ENCODE measurements around the gene USP40. TPM values are rescaled to one million over a fixed set of nuclear protein-coding genes. Genes with fewer than 3 reads are reported as not detected.

The USP40 gene
- total and polyA plus RNA-seq, 4 experiments from 2014 or later: 4.4 to 21.6 (median 11.7) TPM

DNA sequence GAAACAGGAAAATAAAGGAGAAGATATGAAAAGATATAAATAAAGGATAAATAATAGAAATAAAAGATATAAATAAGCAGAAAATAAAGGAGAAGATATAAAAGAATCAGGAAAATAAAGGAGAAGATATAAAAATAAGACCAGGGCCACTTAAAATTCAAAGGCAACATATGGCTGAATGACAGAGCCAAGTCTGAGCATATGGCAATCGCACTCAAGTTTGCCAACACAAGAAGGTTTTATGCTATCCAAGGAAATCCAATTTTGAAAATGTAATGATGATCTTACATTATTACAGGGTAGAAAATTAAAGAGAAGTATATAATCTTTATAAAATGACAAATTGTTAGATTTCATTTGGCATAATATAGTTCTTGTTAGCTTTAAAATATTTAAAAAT, 33.6 kb downstream of the USP40 start:
- Histone ChIP-seq H3K4me1 (ENCODE audit: insufficient read depth, low read length) (no peaks in the 10 kb centered on the region), H3K4me3 (ENCODE audit: low read length in 2 of 2) (no peak overlapping the region), H3K27ac (ENCODE audit: low read depth, low read length) (no peak overlapping the region), H3K27me3 (ENCODE audit: insufficient read depth, low read length) (no peaks in the 10 kb centered on the region), H3K36me3 (ENCODE audit: insufficient read depth, low read length) (no peaks in the 10 kb centered on the region), H3K9me3 (ENCODE audit: control insufficient read depth in 1 of 2, low read length in 2 of 2) (no peaks in the 10 kb centered on the region)
- POLR2A ChIA-PET (ENCODE audit: partially characterized antibody): no interaction called here
- Mint-ChIP-seq H3K4me1 (no peaks in the 10 kb centered on the region), H3K4me3 (no peak overlapping the region), H3K27ac (no peak overlapping the region), H3K9me3 (no peaks in the 10 kb centered on the region), H3K36me3 (peaks cover 35 to 36% of the 10 kb centered on the region in 2 donors), H3K27me3 (no peaks in the 10 kb centered on the region)
- CTCF ChIA-PET (ENCODE audit: partially characterized antibody): no interaction called here
- intact Hi-C loops (cut with micrococcal nuclease): no loop called here
- DNase-seq: no peak

DNA sequence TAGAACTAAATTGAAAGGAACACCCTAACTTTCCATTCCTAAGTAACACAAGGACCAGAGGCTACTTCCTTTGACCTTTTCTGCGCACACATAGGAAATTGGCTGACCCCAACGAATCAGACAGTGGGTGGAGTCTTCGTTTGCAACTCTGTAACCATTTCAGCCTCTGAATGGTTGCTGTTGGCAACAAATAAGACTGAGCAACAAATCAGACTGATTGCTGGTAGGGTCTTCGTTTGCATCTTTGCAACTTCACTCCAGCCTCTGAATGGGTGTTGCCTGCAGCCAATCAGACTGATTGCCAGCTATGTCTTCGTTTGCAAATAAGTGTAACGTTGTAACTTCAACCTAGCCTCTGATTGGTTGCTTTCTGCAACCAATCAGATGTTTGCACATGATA, 34.6 kb downstream of the USP40 start:
- Histone ChIP-seq H3K9me3 (ENCODE audit: control insufficient read depth in 1 of 2, low read length in 2 of 2) (no peaks in the 10 kb centered on the region), H3K27me3 (ENCODE audit: insufficient read depth, low read length) (no peaks in the 10 kb centered on the region), H3K27ac (ENCODE audit: low read depth, low read length) (no peak overlapping the region), H3K4me1 (ENCODE audit: insufficient read depth, low read length) (no peaks in the 10 kb centered on the region), H3K4me3 (ENCODE audit: low read length in 2 of 2) (no peak overlapping the region), H3K36me3 (ENCODE audit: insufficient read depth, low read length) (no peaks in the 10 kb centered on the region)
- no peaks in the 10 kb centered on the region for H3K9me3 Mint-ChIP-seq
- CTCF ChIA-PET (ENCODE audit: partially characterized antibody): no interaction called here
- DNase-seq: no peak
- POLR2A ChIA-PET (ENCODE audit: partially characterized antibody): no interaction called here
- no peak overlapping the region for H3K4me3 Mint-ChIP-seq
- H3K36me3 Mint-ChIP-seq: peaks cover 32 to 35% of the 10 kb centered on the region in 2 donors
- intact Hi-C loops (cut with micrococcal nuclease): no loop called here
- no peaks in the 10 kb centered on the region for H3K27me3 Mint-ChIP-seq
- peak overlapping the region in 1 of 7 donors; percentile 29 for H3K27ac Mint-ChIP-seq
- no peaks in the 10 kb centered on the region for H3K4me1 Mint-ChIP-seq

DNA sequence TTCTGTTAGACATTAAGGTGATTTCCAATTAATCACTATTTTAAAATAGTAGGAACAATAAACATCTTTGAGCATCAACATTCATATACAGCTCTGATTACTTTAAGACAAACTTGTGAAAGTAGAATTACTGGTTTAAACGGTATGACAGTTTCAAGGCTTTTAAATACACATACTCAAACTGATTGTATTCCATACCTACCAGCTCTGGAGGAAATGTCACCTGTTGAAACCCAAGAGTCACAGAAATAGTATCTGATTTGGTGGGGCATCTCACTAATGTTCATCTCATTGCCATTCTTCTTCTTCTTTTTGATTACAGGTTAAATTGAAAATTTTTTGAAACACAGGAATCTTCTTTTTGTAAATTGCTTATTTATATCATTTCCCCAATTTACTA, 36.2 kb downstream of the USP40 start:
- Histone ChIP-seq H3K27me3 (ENCODE audit: insufficient read depth, low read length) (no peaks in the 10 kb centered on the region), H3K4me3 (ENCODE audit: low read length in 2 of 2) (no peak overlapping the region), H3K27ac (ENCODE audit: low read depth, low read length) (no peak overlapping the region), H3K36me3 (ENCODE audit: insufficient read depth, low read length) (no peaks in the 10 kb centered on the region), H3K4me1 (ENCODE audit: insufficient read depth, low read length) (no peaks in the 10 kb centered on the region), H3K9me3 (ENCODE audit: control insufficient read depth in 1 of 2, low read length in 2 of 2) (no peaks in the 10 kb centered on the region)
- CTCF ChIA-PET (ENCODE audit: partially characterized antibody): no interaction called here
- DNase-seq: no peak
- Mint-ChIP-seq H3K4me1 (no peaks in the 10 kb centered on the region), H3K27ac (no peak overlapping the region), H3K27me3 (no peaks in the 10 kb centered on the region), H3K4me3 (no peak overlapping the region), H3K36me3 (peaks cover 32 to 38% of the 10 kb centered on the region in 2 donors), H3K9me3 (no peaks in the 10 kb centered on the region)
- POLR2A ChIA-PET (ENCODE audit: partially characterized antibody): no interaction called here
- intact Hi-C loops (cut with micrococcal nuclease): no loop called here

DNA sequence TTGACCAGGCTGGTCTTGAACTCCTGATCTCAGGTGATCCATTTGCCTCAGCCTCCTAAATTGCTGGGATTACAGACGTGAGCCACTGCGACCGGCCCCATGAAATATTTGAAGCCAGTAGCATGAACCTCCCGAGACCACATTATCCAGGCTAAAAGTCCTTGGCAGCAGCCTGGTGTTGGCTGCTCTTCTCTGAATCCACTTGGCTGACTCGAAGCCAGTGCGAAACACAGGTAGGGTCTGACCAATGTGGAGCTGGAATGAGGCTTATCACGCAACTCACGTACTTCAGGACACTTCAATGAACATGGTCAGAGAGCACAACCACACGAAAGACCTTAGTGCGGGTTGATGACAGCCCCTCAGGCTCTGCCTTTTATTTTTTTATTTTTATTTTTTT, 38.4 kb downstream of the USP40 start:
- ChIA-PET POLR2A (ENCODE audit: partially characterized antibody) (no interaction called here), CTCF (ENCODE audit: partially characterized antibody) (no interaction called here)
- H3K36me3 Mint-ChIP-seq: peaks cover 31 to 43% of the 10 kb centered on the region in 2 donors
- H3K27ac Mint-ChIP-seq: no peak overlapping the region
- no peaks in the 10 kb centered on the region for H3K9me3 Mint-ChIP-seq
- no peak overlapping the region for H3K4me3 ChIP-seq (ENCODE audit: low read length in 2 of 2)
- no peak for DNase-seq
- no peak overlapping the region for H3K27ac ChIP-seq (ENCODE audit: low read depth, low read length)
- intact Hi-C loops (cut with micrococcal nuclease): no loop called here
- H3K4me1 ChIP-seq (ENCODE audit: insufficient read depth, low read length): no peaks in the 10 kb centered on the region
- no peaks in the 10 kb centered on the region for H3K27me3 ChIP-seq (ENCODE audit: insufficient read depth, low read length)
- no peaks in the 10 kb centered on the region for H3K9me3 ChIP-seq (ENCODE audit: control insufficient read depth in 1 of 2, low read length in 2 of 2)
- no peaks in the 10 kb centered on the region for H3K27me3 Mint-ChIP-seq
- H3K36me3 ChIP-seq (ENCODE audit: insufficient read depth, low read length): no peaks in the 10 kb centered on the region
- H3K4me1 Mint-ChIP-seq: no peaks in the 10 kb centered on the region
- no peak overlapping the region for H3K4me3 Mint-ChIP-seq

DNA sequence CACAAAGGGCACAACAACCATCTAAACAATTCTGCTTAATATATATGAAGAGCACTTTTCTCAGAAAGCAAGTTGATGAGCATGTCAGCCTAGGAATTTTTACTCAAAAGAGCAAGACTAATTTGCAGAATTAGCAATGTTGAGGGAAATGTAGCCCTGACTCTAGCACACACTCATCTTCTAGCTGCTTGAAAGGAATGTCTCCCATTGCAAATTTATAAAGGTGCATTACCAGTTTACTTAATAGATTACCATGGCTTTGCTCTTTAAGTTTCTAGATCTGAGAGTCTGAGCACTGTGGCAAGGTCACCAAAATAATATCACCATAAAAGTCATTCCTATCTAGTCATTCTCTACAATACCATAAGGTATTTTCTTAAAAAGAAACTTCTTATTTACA, 40.8 kb downstream of the USP40 start:
- Histone ChIP-seq H3K36me3 (ENCODE audit: insufficient read depth, low read length) (no peaks in the 10 kb centered on the region), H3K9me3 (ENCODE audit: control insufficient read depth in 1 of 2, low read length in 2 of 2) (no peaks in the 10 kb centered on the region), H3K4me3 (ENCODE audit: low read length in 2 of 2) (no peak overlapping the region), H3K4me1 (ENCODE audit: insufficient read depth, low read length) (no peaks in the 10 kb centered on the region), H3K27me3 (ENCODE audit: insufficient read depth, low read length) (no peaks in the 10 kb centered on the region), H3K27ac (ENCODE audit: low read depth, low read length) (no peak overlapping the region)
- ChIA-PET POLR2A (ENCODE audit: partially characterized antibody) (interaction anchor here (0.5 kb wide), 1 partner anchor 122 kb away, joined by 3 read pairs; no protein-coding TSS in a partner anchor), CTCF (ENCODE audit: partially characterized antibody) (no interaction called here)
- Mint-ChIP-seq H3K27ac (no peak overlapping the region), H3K36me3 (peaks cover 28 to 59% of the 10 kb centered on the region in 2 donors), H3K9me3 (no peaks in the 10 kb centered on the region), H3K4me1 (no peaks in the 10 kb centered on the region), H3K27me3 (no peaks in the 10 kb centered on the region), H3K4me3 (no peak overlapping the region)
- intact Hi-C loops (cut with micrococcal nuclease): no loop called here
- no peak for DNase-seq

DNA sequence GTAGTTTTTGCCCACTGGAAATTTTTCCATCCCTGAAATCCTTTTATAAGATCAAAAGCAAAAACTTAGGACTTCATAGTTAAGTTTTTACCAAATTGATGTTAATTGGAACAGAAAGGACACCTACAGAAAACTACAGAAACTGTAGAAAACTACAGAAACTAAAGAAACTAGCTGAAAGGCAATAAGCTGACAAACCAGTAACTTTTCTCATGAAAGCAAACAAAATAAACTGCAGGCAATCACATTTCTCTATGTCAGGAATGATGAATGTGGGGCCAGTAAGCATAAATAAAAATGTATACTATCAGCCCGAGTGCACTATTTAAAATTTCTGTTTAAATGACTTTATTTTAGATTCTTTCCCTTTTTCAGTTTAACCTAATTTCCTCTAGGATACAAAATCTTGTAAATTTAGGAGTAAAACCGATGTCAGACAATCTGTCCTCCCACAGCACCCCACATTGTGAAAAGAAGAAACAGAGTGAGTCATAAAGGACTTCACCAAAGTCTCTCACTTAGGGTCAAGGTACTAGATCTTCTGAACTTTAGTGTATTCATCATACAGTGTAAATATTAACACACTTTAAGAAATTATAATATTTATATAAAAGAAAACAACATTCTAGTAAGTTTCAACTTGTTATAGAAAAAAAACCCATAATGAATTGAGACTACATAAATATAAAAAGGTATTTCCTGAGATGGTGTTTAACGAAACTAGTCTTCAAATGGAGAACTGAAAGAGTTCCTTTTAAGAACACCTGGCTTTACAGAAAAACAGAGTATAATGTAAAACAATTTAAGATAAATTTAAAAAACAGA, 46.6 kb downstream of the USP40 start:
- peaks cover 40 to 52% of the 10 kb centered on the region in 2 donors for H3K36me3 Mint-ChIP-seq
- H3K27me3 Mint-ChIP-seq: no peaks in the 10 kb centered on the region
- H3K4me3 Mint-ChIP-seq: no peak overlapping the region
- CTCF ChIA-PET (ENCODE audit: partially characterized antibody): no interaction called here
- H3K27me3 ChIP-seq (ENCODE audit: insufficient read depth, low read length): no peaks in the 10 kb centered on the region
- H3K9me3 Mint-ChIP-seq: no peaks in the 10 kb centered on the region
- no peaks in the 10 kb centered on the region for H3K36me3 ChIP-seq (ENCODE audit: insufficient read depth, low read length)
- no peak overlapping the region for H3K27ac ChIP-seq (ENCODE audit: low read depth, low read length)
- H3K4me3 ChIP-seq (ENCODE audit: low read length in 2 of 2): no peak overlapping the region
- POLR2A ChIA-PET (ENCODE audit: partially characterized antibody): no interaction called here
- no peak overlapping the region for H3K27ac Mint-ChIP-seq
- no peaks in the 10 kb centered on the region for H3K9me3 ChIP-seq (ENCODE audit: control insufficient read depth in 1 of 2, low read length in 2 of 2)
- H3K4me1 Mint-ChIP-seq: no peaks in the 10 kb centered on the region
- intact Hi-C loops (cut with micrococcal nuclease): no loop called here
- no peaks in the 10 kb centered on the region for H3K4me1 ChIP-seq (ENCODE audit: insufficient read depth, low read length)
- no peak for DNase-seq

DNA sequence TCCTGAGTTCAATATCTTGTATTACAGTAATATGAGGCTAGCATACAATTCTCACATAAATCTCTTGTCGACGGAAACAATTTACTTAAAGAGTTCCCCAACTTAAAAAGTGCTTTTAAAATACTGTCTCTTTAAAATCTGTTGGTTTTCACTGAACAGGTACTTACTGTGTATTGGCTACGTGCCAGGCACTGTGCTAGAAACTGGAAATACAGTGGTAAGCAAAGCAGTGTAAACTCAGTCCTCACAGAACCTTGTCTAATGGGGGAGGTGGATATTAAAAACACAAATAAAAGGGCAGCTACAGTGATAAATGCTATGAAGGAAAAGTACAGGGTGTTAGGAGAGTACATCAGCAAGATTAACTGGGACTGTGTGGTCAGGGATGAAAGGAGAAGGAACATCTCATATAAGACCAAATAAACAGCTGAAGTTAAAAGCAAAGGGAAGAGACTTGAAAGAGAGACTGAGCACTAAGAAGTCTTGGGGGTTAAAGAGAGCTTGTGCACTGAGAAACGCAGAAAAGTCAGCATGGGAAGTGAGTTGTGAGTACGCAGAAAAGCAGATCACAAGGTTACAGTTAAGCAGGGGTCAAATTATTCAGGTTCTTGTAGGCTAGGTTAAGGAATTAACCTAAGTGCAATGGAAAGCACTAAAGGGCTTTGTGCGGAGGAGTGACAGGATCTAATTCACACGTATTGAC, 52.5 kb downstream of the USP40 start:
- no peaks in the 10 kb centered on the region for H3K27me3 ChIP-seq (ENCODE audit: insufficient read depth, low read length)
- peaks cover 14 to 23% of the 10 kb centered on the region in 2 donors for H3K36me3 Mint-ChIP-seq
- H3K27ac Mint-ChIP-seq: no peak overlapping the region
- ChIA-PET POLR2A (ENCODE audit: partially characterized antibody) (no interaction called here), CTCF (ENCODE audit: partially characterized antibody) (interaction anchor here (0.6 kb wide), 1 partner anchor 15 kb away, joined by 3 read pairs; no protein-coding TSS in a partner anchor)
- intact Hi-C loops (cut with micrococcal nuclease): no loop called here
- H3K4me1 Mint-ChIP-seq: no peaks in the 10 kb centered on the region
- no peaks in the 10 kb centered on the region for H3K9me3 ChIP-seq (ENCODE audit: control insufficient read depth in 1 of 2, low read length in 2 of 2)
- no peak overlapping the region for H3K4me3 ChIP-seq (ENCODE audit: low read length in 2 of 2)
- no peak for DNase-seq
- no peaks in the 10 kb centered on the region for H3K9me3 Mint-ChIP-seq
- H3K36me3 ChIP-seq (ENCODE audit: insufficient read depth, low read length): no peaks in the 10 kb centered on the region
- H3K27ac ChIP-seq (ENCODE audit: low read depth, low read length): no peak overlapping the region
- H3K4me1 ChIP-seq (ENCODE audit: insufficient read depth, low read length): no peaks in the 10 kb centered on the region
- no peaks in the 10 kb centered on the region for H3K27me3 Mint-ChIP-seq
- H3K4me3 Mint-ChIP-seq: no peak overlapping the region
